ENCODE data around the gene GALNS.
"Not testable (repeated sequence)": the region's sequence is repeated elsewhere in the genome, so short reads cannot be mapped to it uniquely, and the experiment has no call there.

GALNS gene

DNA sequence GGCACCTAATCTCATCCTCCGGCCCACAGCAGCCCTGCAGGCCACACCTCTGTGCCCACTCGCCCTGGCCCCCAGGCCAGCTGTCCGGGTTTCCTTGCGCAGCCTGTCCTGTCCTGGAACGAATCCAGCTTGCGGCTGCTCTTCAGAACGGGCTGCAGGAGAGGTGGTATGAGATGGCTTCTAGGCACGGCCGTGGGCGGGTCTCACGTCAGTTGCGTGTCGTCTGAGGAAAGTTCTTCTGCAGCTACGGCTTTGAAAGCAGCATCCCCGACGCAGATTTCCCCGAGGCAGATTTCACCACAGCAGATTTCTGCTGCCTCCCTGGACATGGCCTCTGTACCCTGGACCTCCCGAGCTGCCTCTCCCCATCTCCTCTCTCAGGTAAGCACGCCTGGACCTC is 18.2 kb downstream of the GALNS start:
- TF ChIP-seq POLR2A (IDR thresholded peaks at IDR 0.05; ENCODE audit: low read length) (no peak), GATA1 (IDR thresholded peaks at IDR 0.05; ENCODE audit: low read depth, low read length) (no peak)
- DNase-seq = no peak

DNA sequence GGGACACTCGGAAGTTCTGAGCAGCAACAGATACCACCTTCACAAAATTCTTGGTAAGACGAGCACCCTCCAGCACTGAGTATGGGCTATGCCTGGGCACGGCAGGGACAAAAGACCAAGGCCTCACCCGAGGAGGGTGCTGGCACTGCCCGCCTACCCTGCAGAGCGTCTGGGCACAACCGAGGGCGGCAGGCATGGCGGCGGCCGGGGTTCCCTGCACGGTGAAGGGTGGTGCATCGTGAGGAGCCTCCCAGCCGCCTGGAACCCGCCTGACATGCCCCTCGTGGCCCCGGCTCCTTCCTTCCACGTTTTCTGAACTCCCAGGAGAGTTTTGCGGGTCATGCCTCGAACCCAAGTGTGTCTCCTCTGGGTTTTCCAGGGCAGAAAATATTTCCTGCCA is 18.9 kb downstream of the GALNS start:
- DNase-seq = no peak
- no peak for TF ChIP-seq GATA1 (IDR thresholded peaks at IDR 0.05; ENCODE audit: low read depth, low read length)
- TF ChIP-seq POLR2A (IDR thresholded peaks at IDR 0.05; ENCODE audit: low read length) = no peak

DNA sequence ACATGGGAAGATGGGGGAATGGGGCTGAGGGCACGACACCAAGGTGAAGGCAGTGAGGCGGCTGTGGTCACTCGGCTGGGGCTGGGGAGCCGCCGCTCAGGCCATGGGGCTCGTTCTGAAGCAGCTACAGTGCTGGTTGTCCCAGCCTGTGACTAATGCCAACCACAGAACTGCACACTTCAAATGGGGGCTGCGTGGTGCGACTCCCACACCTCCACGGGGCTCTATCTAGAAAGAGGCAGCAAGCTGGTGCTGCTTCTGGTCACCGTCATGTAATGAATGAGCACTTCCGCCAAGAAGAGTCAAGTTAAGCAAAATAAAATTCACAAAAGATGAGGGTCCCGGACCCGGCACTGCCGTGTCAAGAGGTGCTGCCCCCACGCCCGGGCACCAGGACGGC is 20.0 kb downstream of the GALNS start:
- TF ChIP-seq POLR2A (IDR thresholded peaks at IDR 0.05; ENCODE audit: low read length) (no peak), GATA1 (IDR thresholded peaks at IDR 0.05; ENCODE audit: low read depth, low read length) (no peak)

GRCh38 chr16:88835818-88836217 is 20.9 kb downstream of the GALNS start:
- DNase-seq = no peak
- TF ChIP-seq GATA1 (IDR thresholded peaks at IDR 0.05; ENCODE audit: low read depth, low read length) (no peak), POLR2A (IDR thresholded peaks at IDR 0.05; ENCODE audit: low read length) (no peak)

More for the DNA sequence above, 20.0 kb downstream of the GALNS start:
- no peak for DNase-seq

- DNase-seq = no peak
- no peak for TF ChIP-seq POLR2A (IDR thresholded peaks at IDR 0.05; ENCODE audit: low read length)
Observed at GRCh38 chr16:88835383-88835782, 21.4 kb downstream of the GALNS start.

DNA sequence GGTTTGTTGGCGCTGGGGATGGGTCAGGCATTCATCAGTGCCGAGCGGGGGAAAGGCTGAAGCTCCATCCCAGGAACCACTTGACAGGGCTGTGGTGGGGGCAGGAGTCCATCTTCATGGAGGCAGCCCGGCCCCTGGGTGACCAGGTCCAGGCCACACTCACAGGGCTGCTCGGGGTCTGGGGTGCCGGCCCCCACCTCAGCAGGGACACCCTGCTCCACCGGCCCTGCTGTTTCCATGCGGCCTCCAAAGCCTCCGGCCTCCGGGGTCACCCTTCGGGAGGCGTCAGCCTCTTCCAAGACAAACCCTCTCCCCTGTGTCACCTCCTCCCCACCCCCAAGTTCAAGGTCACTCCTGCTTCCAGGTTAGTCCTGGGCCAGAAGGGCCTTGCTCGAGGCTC is 22.1 kb downstream of the GALNS start:
- no peak for DNase-seq
- no peak for TF ChIP-seq POLR2A (IDR thresholded peaks at IDR 0.05; ENCODE audit: low read length)
- TF ChIP-seq GATA1 (IDR thresholded peaks at IDR 0.05; ENCODE audit: low read depth, low read length) = no peak

DNA sequence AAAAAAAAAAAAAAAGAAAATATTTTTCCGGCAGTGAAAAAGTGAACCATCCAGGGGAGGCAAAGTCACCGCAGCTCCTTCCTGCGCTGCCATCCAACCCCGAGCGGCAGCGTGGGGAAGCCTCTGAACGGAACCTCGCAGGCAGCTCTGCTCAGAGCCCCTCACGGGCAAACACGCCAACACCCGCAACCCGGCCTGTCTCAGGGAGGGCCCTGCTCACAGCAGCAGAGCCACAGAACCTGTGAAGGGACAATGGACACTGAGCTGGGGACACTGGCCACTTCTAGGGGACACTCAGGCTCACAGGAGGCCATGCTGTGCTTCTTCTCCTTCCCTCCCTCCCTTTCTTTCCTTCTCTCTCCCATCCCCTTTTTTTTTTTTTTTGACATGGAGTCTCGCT is 23.7 kb downstream of the GALNS start:
- TF ChIP-seq GATA1 (IDR thresholded peaks at IDR 0.05; ENCODE audit: low read depth, low read length) (no peak), POLR2A (IDR thresholded peaks at IDR 0.05; ENCODE audit: low read length) (no peak)
- no peak for DNase-seq

DNA sequence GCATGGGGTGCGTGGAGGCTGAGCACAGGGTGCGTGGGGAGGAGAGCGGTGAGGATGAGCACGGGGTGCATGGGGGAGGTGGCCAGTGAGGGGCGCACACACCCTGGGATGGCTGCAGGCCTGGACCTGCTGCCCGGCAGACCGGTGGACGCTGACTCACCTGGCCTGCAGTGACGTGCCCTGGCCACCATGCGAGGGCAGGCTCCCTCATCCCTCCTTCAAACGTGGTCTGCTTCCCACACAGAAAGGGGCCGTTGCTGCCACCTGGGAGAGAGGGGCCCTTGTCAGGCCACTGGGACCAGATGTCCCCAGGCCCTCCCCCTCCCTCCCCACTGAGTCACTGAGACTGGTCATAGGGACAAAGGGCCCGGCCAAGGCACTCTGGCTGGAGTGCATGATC is 24.9 kb downstream of the GALNS start:
- DNase-seq = no peak
- no peak for TF ChIP-seq POLR2A (IDR thresholded peaks at IDR 0.05; ENCODE audit: low read length)

GRCh38 chr16:88830783-88831182 is 26.0 kb downstream of the GALNS start:
- TF ChIP-seq POLR2A (IDR thresholded peaks at IDR 0.05; ENCODE audit: low read length) = no peak
- no peak for TF ChIP-seq GATA1 (IDR thresholded peaks at IDR 0.05; ENCODE audit: low read depth, low read length)
- DNase-seq = no peak

GRCh38 chr16:88830258-88830657 is 26.5 kb downstream of the GALNS start:
- TF ChIP-seq POLR2A (IDR thresholded peaks at IDR 0.05; ENCODE audit: low read length) (no peak), GATA1 (IDR thresholded peaks at IDR 0.05; ENCODE audit: low read depth, low read length) (no peak)
- no peak for DNase-seq

GRCh38 chr16:88828711-88829110 is 28.0 kb downstream of the GALNS start:
- TF ChIP-seq POLR2A (IDR thresholded peaks at IDR 0.05; ENCODE audit: low read length) (no peak), GATA1 (IDR thresholded peaks at IDR 0.05; ENCODE audit: low read depth, low read length) (no peak)
- no peak for DNase-seq

DNA sequence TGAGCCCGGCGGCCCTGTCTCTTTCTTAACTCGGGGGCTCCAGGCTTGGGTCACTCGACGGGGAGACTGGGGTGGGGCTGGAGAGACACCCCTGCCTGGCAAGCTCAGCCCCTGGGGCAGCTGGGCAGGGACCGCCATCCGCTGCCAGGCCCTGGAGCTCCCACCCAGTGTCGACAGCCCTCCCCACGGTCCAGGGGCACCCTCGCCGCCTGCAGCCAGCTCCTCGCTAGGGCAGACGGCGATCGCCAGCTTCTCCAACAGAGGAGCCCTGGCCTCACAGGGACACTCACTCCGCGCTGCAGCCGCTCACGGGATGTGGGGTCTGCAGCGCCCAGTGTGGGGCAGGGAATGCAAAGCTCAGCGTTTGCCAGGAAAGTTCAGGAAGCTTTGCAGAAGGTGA is 29.0 kb downstream of the GALNS start:
- DNase-seq = no peak
- no peak for TF ChIP-seq POLR2A (IDR thresholded peaks at IDR 0.05; ENCODE audit: low read length)
- TF ChIP-seq GATA1 (IDR thresholded peaks at IDR 0.05; ENCODE audit: low read depth, low read length) = no peak

DNA sequence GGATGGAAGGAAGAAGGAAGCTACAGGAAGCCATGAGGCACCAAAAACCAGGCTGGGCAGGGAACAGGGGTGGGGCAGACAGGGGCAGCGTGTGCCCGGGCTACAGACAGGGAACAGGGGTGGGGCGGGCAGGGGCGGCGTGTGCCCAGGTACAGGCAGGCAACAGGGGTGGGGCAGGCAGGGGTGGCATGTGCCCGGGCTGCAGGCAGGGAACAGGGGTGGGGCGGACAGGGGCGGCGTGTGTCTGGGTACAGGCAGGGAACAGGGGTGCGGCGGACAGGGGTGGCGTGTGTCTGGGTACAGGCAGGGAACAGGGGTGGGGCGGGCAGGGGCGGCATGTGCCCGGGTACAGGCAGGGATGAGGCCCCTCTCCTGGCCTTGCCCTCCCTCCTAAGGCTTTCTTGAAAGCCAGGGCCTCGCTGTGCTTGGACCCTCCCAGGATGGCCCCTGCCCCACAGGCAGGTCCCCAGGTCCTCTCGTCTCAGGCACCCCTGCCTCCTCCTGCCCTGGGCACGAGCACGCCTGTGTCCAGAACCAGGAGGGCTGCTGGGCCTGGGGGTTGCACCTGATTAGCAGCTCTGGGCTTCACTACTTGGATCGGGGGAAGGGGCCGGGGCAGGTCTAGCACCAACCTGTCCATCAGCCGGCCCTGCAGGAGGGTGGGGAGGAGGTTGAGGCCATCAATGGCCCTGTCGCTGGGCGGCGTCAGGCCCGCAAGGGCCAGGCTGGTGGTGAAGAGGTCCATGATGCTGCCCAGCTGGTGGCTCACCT is 30.5 kb downstream of the GALNS start:
- TF ChIP-seq POLR2A (IDR thresholded peaks at IDR 0.05; ENCODE audit: low read length) = no peak
- no peak for TF ChIP-seq GATA1 (IDR thresholded peaks at IDR 0.05; ENCODE audit: low read depth, low read length)
- DNase-seq = no peak

DNA sequence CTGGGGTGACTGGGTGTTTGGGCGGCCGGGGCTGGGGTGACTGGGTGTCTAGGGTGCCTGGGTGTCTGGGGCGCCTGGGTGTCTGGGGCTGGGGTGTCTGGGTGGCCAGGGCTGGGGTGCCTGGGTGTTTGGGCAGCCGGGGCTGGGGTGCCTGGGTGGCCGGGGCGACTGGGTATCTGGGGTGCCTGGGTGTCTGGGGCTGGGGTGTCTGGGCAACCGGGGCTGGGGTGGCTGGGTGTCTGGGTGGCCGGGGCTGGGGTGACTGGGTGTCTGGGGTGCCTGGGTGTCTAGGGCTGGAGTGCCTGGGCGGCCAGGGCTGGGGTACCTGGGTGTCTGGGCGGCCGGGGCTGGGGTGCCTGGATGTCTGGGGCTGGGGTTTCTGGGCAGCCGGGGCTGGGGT is 31.6 kb downstream of the GALNS start:
- no peak for TF ChIP-seq GATA1 (IDR thresholded peaks at IDR 0.05; ENCODE audit: low read depth, low read length)
- TF ChIP-seq POLR2A (IDR thresholded peaks at IDR 0.05; ENCODE audit: low read length) = no peak
- no peak for DNase-seq

GRCh38 chr16:88824256-88825077 is 32.3 kb downstream of the GALNS start:
- no peak for TF ChIP-seq GATA1 (IDR thresholded peaks at IDR 0.05; ENCODE audit: low read depth, low read length)
- no peak for TF ChIP-seq POLR2A (IDR thresholded peaks at IDR 0.05; ENCODE audit: low read length)
- DNase-seq = no peak

- DNase-seq = not testable (repeated sequence)
Observed at GRCh38 chr16:88823646-88824045, 33.1 kb downstream of the GALNS start.
